Activated naive CD8-positive, alpha-beta T cell treated with anti-CD3 and anti-CD28 coated beads for 36 hours (primary cell): Measurements from ENCODE around the gene CFB. TPM values are rescaled to one million over a fixed set of nuclear protein-coding genes. Genes with fewer than 3 reads are reported as not detected.

Experiments
- DNase-seq: peaks from one replicate; pipeline ENCODE4 v3.0.0; 2021
- H3K27ac Mint-ChIP-seq: one replicate; pipeline ENCODE4 v1.8.0; 2022; ENCODE audit warnings: mild to moderate bottlenecking, moderate library complexity, mixed read lengths
- H3K27me3 Mint-ChIP-seq: one replicate; pipeline ENCODE4 v1.8.0; 2022; ENCODE audit warnings: mild to moderate bottlenecking, mixed read lengths
- H3K36me3 Mint-ChIP-seq: one replicate; pipeline ENCODE4 v1.8.0; 2021; ENCODE audit warnings: mild to moderate bottlenecking, mixed read lengths
- H3K4me1 Mint-ChIP-seq: one replicate; pipeline ENCODE4 v1.8.0; 2021; ENCODE audit warnings: mixed read lengths
- H3K4me3 Mint-ChIP-seq: one replicate; pipeline ENCODE4 v1.8.0; 2022; ENCODE audit warnings: mild to moderate bottlenecking, moderate library complexity, mixed read lengths
- H3K9me3 Mint-ChIP-seq: one replicate; pipeline ENCODE4 v1.8.0; 2022; ENCODE audit warnings: mixed read lengths
- total RNA-seq, 2 experiments: library from RNA; stranded (reverse); gene quantifications; one replicate each; pipeline ENCODE4 v1.2.3, GENCODE V29; 2021

Gene CFB
- under 1 TPM; 0.52 to 0.82 TPM for total RNA-seq

- Mint-ChIP-seq H3K27ac (no peak within 1 kb of the TSS), H3K4me3 (no peak within 1 kb of the TSS), H3K27me3 (peaks cover 8% of the 10 kb centered on the region), H3K9me3 (no peaks in the 10 kb centered on the region), H3K4me1 (peaks cover 9% of the 10 kb centered on the region), H3K36me3 (no peaks in the 10 kb centered on the region)
- peak; percentile 21 for DNase-seq
These were observed at the start of gene CFB for GRCh38 chr6:31945507-31946369. CFB (plus strand) TSS chr6:31946095; CDS start chr6:31946222, 127 bp downstream.

- peak overlapping the region; percentile 85 for H3K27ac Mint-ChIP-seq
- peaks cover 25% of the 10 kb centered on the region for H3K4me1 Mint-ChIP-seq
- no peak for DNase-seq
- H3K4me3 Mint-ChIP-seq: peak overlapping the region; percentile 86
- H3K9me3 Mint-ChIP-seq: no peaks in the 10 kb centered on the region
- no peaks in the 10 kb centered on the region for H3K27me3 Mint-ChIP-seq
- peaks cover 13% of the 10 kb centered on the region for H3K36me3 Mint-ChIP-seq
These were observed 49.4 kb upstream of the CFB start for GRCh38 chr6:31896493-31896855.

GRCh38 chr6:31896856-31897611, 48.9 kb upstream of the CFB start:
- Mint-ChIP-seq H3K4me1 (peaks cover 25% of the 10 kb centered on the region), H3K36me3 (peaks cover 13% of the 10 kb centered on the region), H3K27me3 (no peaks in the 10 kb centered on the region), H3K4me3 (peak overlapping the region; percentile 86), H3K27ac (peak overlapping the region; percentile 85), H3K9me3 (no peaks in the 10 kb centered on the region)
- DNase-seq: no peak

GRCh38 chr6:31897612-31898382, 48.1 kb upstream of the CFB start, which contains the start of gene EHMT2:
EHMT2 (minus strand) TSS chr6:31897698; CDS start chr6:31897677, 21 bp downstream.
- Mint-ChIP-seq H3K27ac (peak within 1 kb of the TSS; percentile 97), H3K36me3 (peaks cover 13% of the 10 kb centered on the region), H3K4me1 (peaks cover 30% of the 10 kb centered on the region), H3K9me3 (no peaks in the 10 kb centered on the region), H3K27me3 (peaks cover 4% of the 10 kb centered on the region), H3K4me3 (peak within 1 kb of the TSS; percentile 97)
- peak; percentile 92 for DNase-seq

GRCh38 chr6:31898383-31899011, 47.4 kb upstream of the CFB start:
- Mint-ChIP-seq H3K27ac (peak overlapping the region; percentile 97), H3K27me3 (peaks cover 6% of the 10 kb centered on the region), H3K4me3 (peak overlapping the region; percentile 97), H3K36me3 (peaks cover 11% of the 10 kb centered on the region), H3K9me3 (no peaks in the 10 kb centered on the region), H3K4me1 (peaks cover 32% of the 10 kb centered on the region)
- peak; percentile 22 for DNase-seq

GRCh38 chr6:31899215-31899614, 46.7 kb upstream of the CFB start:
- no peaks in the 10 kb centered on the region for H3K9me3 Mint-ChIP-seq
- DNase-seq: no peak
- H3K36me3 Mint-ChIP-seq: peaks cover 9% of the 10 kb centered on the region
- H3K27me3 Mint-ChIP-seq: peaks cover 6% of the 10 kb centered on the region
- peak overlapping the region; percentile 40 for H3K27ac Mint-ChIP-seq
- peak overlapping the region; percentile 61 for H3K4me3 Mint-ChIP-seq
- peaks cover 32% of the 10 kb centered on the region for H3K4me1 Mint-ChIP-seq

GRCh38 chr6:31899882-31900722, 45.8 kb upstream of the CFB start:
- Mint-ChIP-seq H3K4me1 (peaks cover 32% of the 10 kb centered on the region), H3K27ac (peak overlapping the region; percentile 54), H3K27me3 (peaks cover 6% of the 10 kb centered on the region), H3K36me3 (peaks cover 9% of the 10 kb centered on the region), H3K9me3 (no peaks in the 10 kb centered on the region), H3K4me3 (peak overlapping the region; percentile 39)
- peak; percentile 27 for DNase-seq

- Mint-ChIP-seq H3K27me3 (peaks cover 6% of the 10 kb centered on the region), H3K4me1 (peaks cover 29% of the 10 kb centered on the region), H3K4me3 (peak overlapping the region; percentile 69), H3K36me3 (peaks cover 4% of the 10 kb centered on the region), H3K27ac (peak overlapping the region; percentile 54), H3K9me3 (no peaks in the 10 kb centered on the region)
- no peak for DNase-seq
These were observed 44.9 kb upstream of the CFB start for GRCh38 chr6:31900917-31901414.

- H3K27me3 Mint-ChIP-seq: peaks cover 6% of the 10 kb centered on the region
- DNase-seq: peak; percentile 67
- peak overlapping the region; percentile 54 for H3K27ac Mint-ChIP-seq
- H3K4me3 Mint-ChIP-seq: peak overlapping the region; percentile 69
- H3K9me3 Mint-ChIP-seq: no peaks in the 10 kb centered on the region
- H3K36me3 Mint-ChIP-seq: peaks cover 4% of the 10 kb centered on the region
- peaks cover 25% of the 10 kb centered on the region for H3K4me1 Mint-ChIP-seq
These were observed 44.4 kb upstream of the CFB start for GRCh38 chr6:31901415-31901952.

- H3K36me3 Mint-ChIP-seq: peaks cover 4% of the 10 kb centered on the region
- peaks cover 6% of the 10 kb centered on the region for H3K27me3 Mint-ChIP-seq
- peak; percentile 91 for DNase-seq
- H3K27ac Mint-ChIP-seq: peak within 1 kb of the TSS; percentile 84
- peaks cover 23% of the 10 kb centered on the region for H3K4me1 Mint-ChIP-seq
- peak within 1 kb of the TSS; percentile 84 for H3K4me3 Mint-ChIP-seq
- no peaks in the 10 kb centered on the region for H3K9me3 Mint-ChIP-seq
These were observed 43.8 kb upstream of the CFB start, which contains the start of gene ZBTB12 for GRCh38 chr6:31901953-31902643. ZBTB12 (minus strand) TSS chr6:31902086; CDS start chr6:31901305, 781 bp downstream.

- no peaks in the 10 kb centered on the region for H3K9me3 Mint-ChIP-seq
- H3K4me1 Mint-ChIP-seq: peaks cover 18% of the 10 kb centered on the region
- peaks cover 6% of the 10 kb centered on the region for H3K27me3 Mint-ChIP-seq
- no peaks in the 10 kb centered on the region for H3K36me3 Mint-ChIP-seq
- no peak for DNase-seq
- H3K27ac Mint-ChIP-seq: no peak overlapping the region
- no peak overlapping the region for H3K4me3 Mint-ChIP-seq
These were observed 41.9 kb upstream of the CFB start for GRCh38 chr6:31903957-31904356.

GRCh38 chr6:31905041-31905440, 40.9 kb upstream of the CFB start:
- no peak for DNase-seq
- Mint-ChIP-seq H3K27ac (no peak overlapping the region), H3K4me3 (no peak overlapping the region), H3K9me3 (no peaks in the 10 kb centered on the region), H3K4me1 (peaks cover 9% of the 10 kb centered on the region), H3K36me3 (no peaks in the 10 kb centered on the region), H3K27me3 (peaks cover 10% of the 10 kb centered on the region)

GRCh38 chr6:31906122-31906521, 39.8 kb upstream of the CFB start:
- no peak overlapping the region for H3K4me3 Mint-ChIP-seq
- no peak for DNase-seq
- H3K36me3 Mint-ChIP-seq: no peaks in the 10 kb centered on the region
- peaks cover 12% of the 10 kb centered on the region for H3K4me1 Mint-ChIP-seq
- no peaks in the 10 kb centered on the region for H3K9me3 Mint-ChIP-seq
- peaks cover 10% of the 10 kb centered on the region for H3K27me3 Mint-ChIP-seq
- H3K27ac Mint-ChIP-seq: no peak overlapping the region
